ENCODE data around the gene MAP4. TPM values are rescaled to one million over a fixed set of nuclear protein-coding genes. Genes with fewer than 3 reads are reported as not detected.

MAP4 gene
- total and polyA plus RNA-seq, 4 donors: 16.6 to 41.4 (median 30.8) TPM

DNA sequence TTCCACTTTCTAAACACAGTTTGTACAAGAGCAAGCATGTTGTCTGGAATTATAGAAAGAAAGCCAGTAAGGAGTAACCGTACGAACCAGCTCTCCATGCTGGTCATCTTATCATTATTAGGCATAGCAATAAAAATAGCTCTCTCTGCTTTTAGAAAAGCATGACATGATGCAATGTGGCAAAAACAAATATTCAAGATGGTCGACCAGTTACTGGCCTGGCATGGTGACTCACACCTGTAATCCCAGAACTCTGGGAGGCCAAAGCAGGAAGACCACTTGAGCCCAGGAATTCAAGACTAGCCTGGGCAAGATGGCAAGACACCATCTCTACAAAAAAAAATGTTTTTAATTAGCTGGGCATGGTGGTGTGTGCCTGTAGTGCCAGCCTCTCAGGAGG, 2.6 kb upstream of the MAP4 start:
- DNase-seq (ENCODE audit: low spot score): no peak
- Histone ChIP-seq H3K36me3 (ENCODE audit: control insufficient read depth in 4 of 4, insufficient read depth in 3 of 4, low read depth in 1 of 4, low read length in 3 of 4) (no peaks in the 10 kb centered on the region), H3K27ac (ENCODE audit: low read depth in 1 of 2, low read length in 2 of 2) (no peak overlapping the region), H3K4me1 (ENCODE audit: control insufficient read depth in 4 of 4, insufficient read depth in 4 of 4, low read length in 3 of 4) (peaks cover 2 to 36% (median 22%) of the 10 kb centered on the region in 4 donors), H3K27me3 (ENCODE audit: control insufficient read depth in 4 of 4, insufficient read depth in 4 of 4, low read length in 3 of 4) (no peaks in the 10 kb centered on the region), H3K4me3 (ENCODE audit: low read depth in 1 of 3, low read length in 3 of 3) (no peak overlapping the region), H3K9me3 (ENCODE audit: control insufficient read depth in 4 of 4, low read length in 3 of 4) (no peaks in the 10 kb centered on the region), H3K9ac (ENCODE audit: low read depth in 1 of 2, low read length in 2 of 2) (no peak overlapping the region)
- WGBS: 77% methylated on average over 3 of the region's 3 CpGs
- TF ChIP-seq TAF1 (conservative IDR thresholded peaks at IDR 0.05) (no peak), YY1 (IDR thresholded peaks at IDR 0.05) (peak; percentile 45)

DNA sequence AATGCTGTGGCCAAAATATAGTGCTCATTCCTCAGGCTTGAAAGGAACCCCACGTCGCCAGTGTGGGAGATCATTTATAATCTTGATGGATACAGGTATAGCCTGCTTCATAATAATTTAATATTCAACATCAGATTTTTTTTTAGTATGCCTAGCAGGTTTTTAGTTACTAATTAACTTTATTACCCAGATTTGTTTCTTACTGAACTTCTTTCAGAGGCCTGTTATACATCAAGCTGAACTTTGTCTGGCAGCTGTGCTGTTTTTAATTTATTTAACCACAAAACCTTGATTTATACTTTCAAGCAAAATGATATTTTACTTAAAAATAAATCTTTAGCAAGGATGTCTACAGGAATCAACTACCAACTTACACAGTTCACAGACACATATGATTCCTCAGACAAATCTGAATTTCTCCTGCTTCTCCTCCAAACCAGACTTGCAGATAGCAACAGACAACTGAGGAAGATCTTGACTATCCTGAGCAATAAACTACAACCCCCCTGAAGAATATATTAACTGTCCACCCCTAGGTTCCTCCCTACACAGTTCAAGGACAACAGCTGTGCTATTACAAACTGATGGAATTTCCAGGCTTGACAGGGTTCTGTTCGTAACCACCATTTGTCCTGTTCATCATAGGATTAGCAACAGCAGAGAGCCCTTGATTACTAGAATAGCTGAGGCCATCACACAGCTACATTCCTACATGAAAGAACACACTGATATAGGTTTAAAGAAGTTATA, 610 bp downstream of the MAP4 start:
- no peaks in the 10 kb centered on the region for H3K36me3 ChIP-seq (ENCODE audit: control insufficient read depth in 4 of 4, insufficient read depth in 3 of 4, low read depth in 1 of 4, low read length in 3 of 4)
- peak overlapping the region; percentile 48 to 65 for H3K27ac ChIP-seq (ENCODE audit: low read depth in 1 of 2, low read length in 2 of 2)
- 57% methylated on average over 3 of the region's 3 CpGs for WGBS
- no peaks in the 10 kb centered on the region for H3K9me3 ChIP-seq (ENCODE audit: control insufficient read depth in 4 of 4, low read length in 3 of 4)
- peak; percentile 16 for TF ChIP-seq YY1 (IDR thresholded peaks at IDR 0.05)
- TF ChIP-seq, protein P1, sequence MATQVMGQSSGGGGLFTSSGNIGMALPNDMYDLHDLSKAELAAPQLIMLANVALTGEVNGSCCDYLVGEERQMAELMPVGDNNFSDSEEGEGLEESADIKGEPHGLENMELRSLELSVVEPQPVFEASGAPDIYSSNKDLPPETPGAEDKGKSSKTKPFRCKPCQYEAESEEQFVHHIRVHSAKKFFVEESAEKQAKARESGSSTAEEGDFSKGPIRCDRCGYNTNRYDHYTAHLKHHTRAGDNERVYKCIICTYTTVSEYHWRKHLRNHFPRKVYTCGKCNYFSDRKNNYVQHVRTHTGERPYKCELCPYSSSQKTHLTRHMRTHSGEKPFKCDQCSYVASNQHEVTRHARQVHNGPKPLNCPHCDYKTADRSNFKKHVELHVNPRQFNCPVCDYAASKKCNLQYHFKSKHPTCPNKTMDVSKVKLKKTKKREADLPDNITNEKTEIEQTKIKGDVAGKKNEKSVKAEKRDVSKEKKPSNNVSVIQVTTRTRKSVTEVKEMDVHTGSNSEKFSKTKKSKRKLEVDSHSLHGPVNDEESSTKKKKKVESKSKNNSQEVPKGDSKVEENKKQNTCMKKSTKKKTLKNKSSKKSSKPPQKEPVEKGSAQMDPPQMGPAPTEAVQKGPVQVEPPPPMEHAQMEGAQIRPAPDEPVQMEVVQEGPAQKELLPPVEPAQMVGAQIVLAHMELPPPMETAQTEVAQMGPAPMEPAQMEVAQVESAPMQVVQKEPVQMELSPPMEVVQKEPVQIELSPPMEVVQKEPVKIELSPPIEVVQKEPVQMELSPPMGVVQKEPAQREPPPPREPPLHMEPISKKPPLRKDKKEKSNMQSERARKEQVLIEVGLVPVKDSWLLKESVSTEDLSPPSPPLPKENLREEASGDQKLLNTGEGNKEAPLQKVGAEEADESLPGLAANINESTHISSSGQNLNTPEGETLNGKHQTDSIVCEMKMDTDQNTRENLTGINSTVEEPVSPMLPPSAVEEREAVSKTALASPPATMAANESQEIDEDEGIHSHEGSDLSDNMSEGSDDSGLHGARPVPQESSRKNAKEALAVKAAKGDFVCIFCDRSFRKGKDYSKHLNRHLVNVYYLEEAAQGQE (IDR thresholded peaks at IDR 0.05): no peak
- peaks cover 2 to 44% (median 25%) of the 10 kb centered on the region in 4 donors for H3K4me1 ChIP-seq (ENCODE audit: control insufficient read depth in 4 of 4, insufficient read depth in 4 of 4, low read length in 3 of 4)
- peak overlapping the region in 1 of 2 donors; percentile 24 for H3K9ac ChIP-seq (ENCODE audit: low read depth in 1 of 2, low read length in 2 of 2)
- no peak overlapping the region for H3K4me3 ChIP-seq (ENCODE audit: low read depth in 1 of 3, low read length in 3 of 3)
- DNase-seq (ENCODE audit: low spot score): no peak
- H3K27me3 ChIP-seq (ENCODE audit: control insufficient read depth in 4 of 4, insufficient read depth in 4 of 4, low read length in 3 of 4): no peaks in the 10 kb centered on the region

DNA sequence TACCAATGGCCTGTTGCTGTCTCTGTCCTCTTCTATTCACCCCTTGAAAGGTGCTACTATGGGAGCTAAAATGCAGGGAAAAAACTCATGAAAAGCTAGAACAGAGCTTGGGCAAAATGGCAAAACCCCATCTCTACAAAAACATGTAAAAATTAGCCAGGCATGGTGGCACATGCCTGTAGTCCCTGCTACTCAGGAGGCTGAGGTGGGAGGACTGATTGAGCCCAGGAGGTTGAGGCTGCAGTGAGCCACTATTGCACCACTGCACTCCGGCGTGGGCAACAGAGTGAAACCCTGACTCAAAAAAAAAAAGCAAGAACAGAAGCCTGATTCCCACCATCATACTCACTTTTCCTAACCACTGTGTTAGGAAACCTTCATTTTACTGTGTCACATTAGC, 1.9 kb downstream of the MAP4 start:
- H3K9me3 ChIP-seq (ENCODE audit: control insufficient read depth in 4 of 4, low read length in 3 of 4): no peaks in the 10 kb centered on the region
- WGBS: 90% methylated on average over 2 of the region's 2 CpGs
- peaks cover 2 to 44% (median 25%) of the 10 kb centered on the region in 4 donors for H3K4me1 ChIP-seq (ENCODE audit: control insufficient read depth in 4 of 4, insufficient read depth in 4 of 4, low read length in 3 of 4)
- H3K9ac ChIP-seq (ENCODE audit: low read depth in 1 of 2, low read length in 2 of 2): no peak overlapping the region
- H3K4me3 ChIP-seq (ENCODE audit: low read depth in 1 of 3, low read length in 3 of 3): no peak overlapping the region
- TF ChIP-seq JUND (IDR thresholded peaks at IDR 0.05) (no peak), RXRA (IDR thresholded peaks at IDR 0.05) (no peak), HNF4G (IDR thresholded peaks at IDR 0.05) (no peak), FOXA2 (IDR thresholded peaks at IDR 0.05) (no peak), EGR1 (IDR thresholded peaks at IDR 0.05; ENCODE audit: low read depth in 2 of 2) (no peak), FOXA1 (IDR thresholded peaks at IDR 0.05) (no peak), HNF4A (conservative IDR thresholded peaks at IDR 0.05) (no peak)
- DNase-seq (ENCODE audit: low spot score): no peak
- H3K27ac ChIP-seq (ENCODE audit: low read depth in 1 of 2, low read length in 2 of 2): peak overlapping the region in 1 of 2 donors; percentile 48
- H3K36me3 ChIP-seq (ENCODE audit: control insufficient read depth in 4 of 4, insufficient read depth in 3 of 4, low read depth in 1 of 4, low read length in 3 of 4): no peaks in the 10 kb centered on the region
- H3K27me3 ChIP-seq (ENCODE audit: control insufficient read depth in 4 of 4, insufficient read depth in 4 of 4, low read length in 3 of 4): no peaks in the 10 kb centered on the region

Measured in liver (tissue), 9 donors.